ENCODE results near the gene ERFE.

ERFE gene

DNA sequence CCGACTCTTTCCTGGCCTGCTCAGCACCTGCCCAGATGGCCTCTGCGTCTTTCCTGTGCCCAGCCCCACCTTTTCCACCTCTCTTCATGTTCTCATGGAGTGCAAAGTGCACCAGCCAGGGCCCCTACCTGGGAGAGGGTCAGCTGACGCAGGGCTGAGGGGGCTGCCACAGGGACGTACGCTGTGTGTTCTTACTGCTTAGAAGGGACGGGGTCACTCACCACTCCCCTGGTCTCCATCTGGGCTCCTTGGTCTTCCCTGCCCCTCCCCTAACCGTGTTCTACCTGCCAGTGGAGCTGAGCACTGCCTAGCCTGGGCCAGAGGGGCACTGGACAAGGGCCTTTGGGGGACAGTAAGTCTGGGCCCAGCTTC, 8.6 kb downstream of the ERFE start:
- Histone ChIP-seq H4K20me1 (ENCODE audit: insufficient read depth, low read length) (no peaks in the 10 kb centered on the region), H3K4me2 (ENCODE audit: low read length) (no peak overlapping the region), H3K79me2 (ENCODE audit: insufficient read depth, low read length) (no peaks in the 10 kb centered on the region), H3K27ac (ENCODE audit: low read depth, low read length, poor library complexity, severe bottlenecking) (no peak overlapping the region), H3F3A (ENCODE audit: insufficient read depth, low read length) (no peaks in the 10 kb centered on the region), H3K4me1 (ENCODE audit: insufficient read depth, low read length, severe bottlenecking) (no peaks in the 10 kb centered on the region), H3K9me2 (ENCODE audit: low read depth, low read length) (no peaks in the 10 kb centered on the region), H3K9me3 (ENCODE audit: low read length) (no peaks in the 10 kb centered on the region), H3K36me3 (ENCODE audit: insufficient read depth, low read length) (peaks cover 34% of the 10 kb centered on the region), H3K9ac (ENCODE audit: low read length) (no peak overlapping the region), H3K4me3 (ENCODE audit: low read depth, low read length, poor library complexity, severe bottlenecking) (no peak overlapping the region), H2AFZ (ENCODE audit: low read length) (no peak overlapping the region), H3K27me3 (ENCODE audit: insufficient read depth, low read length) (no peaks in the 10 kb centered on the region)
- TF ChIP-seq, protein P1, sequence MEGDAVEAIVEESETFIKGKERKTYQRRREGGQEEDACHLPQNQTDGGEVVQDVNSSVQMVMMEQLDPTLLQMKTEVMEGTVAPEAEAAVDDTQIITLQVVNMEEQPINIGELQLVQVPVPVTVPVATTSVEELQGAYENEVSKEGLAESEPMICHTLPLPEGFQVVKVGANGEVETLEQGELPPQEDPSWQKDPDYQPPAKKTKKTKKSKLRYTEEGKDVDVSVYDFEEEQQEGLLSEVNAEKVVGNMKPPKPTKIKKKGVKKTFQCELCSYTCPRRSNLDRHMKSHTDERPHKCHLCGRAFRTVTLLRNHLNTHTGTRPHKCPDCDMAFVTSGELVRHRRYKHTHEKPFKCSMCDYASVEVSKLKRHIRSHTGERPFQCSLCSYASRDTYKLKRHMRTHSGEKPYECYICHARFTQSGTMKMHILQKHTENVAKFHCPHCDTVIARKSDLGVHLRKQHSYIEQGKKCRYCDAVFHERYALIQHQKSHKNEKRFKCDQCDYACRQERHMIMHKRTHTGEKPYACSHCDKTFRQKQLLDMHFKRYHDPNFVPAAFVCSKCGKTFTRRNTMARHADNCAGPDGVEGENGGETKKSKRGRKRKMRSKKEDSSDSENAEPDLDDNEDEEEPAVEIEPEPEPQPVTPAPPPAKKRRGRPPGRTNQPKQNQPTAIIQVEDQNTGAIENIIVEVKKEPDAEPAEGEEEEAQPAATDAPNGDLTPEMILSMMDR (IDR thresholded peaks at IDR 0.05; ENCODE audit: low read length), result no peak
- TF ChIP-seq EZH2 (IDR thresholded peaks at IDR 0.05; ENCODE audit: borderline replicate concordance, low read length), result no peak

GRCh38 chr2:238167761-238168160, 9.0 kb downstream of the ERFE start:
- Histone ChIP-seq H3K27ac (ENCODE audit: low read depth, low read length, poor library complexity, severe bottlenecking) (no peak overlapping the region), H3K4me1 (ENCODE audit: insufficient read depth, low read length, severe bottlenecking) (no peaks in the 10 kb centered on the region), H3F3A (ENCODE audit: insufficient read depth, low read length) (no peaks in the 10 kb centered on the region), H3K9me2 (ENCODE audit: low read depth, low read length) (no peaks in the 10 kb centered on the region), H3K9me3 (ENCODE audit: low read length) (no peaks in the 10 kb centered on the region), H3K4me2 (ENCODE audit: low read length) (no peak overlapping the region), H2AFZ (ENCODE audit: low read length) (no peak overlapping the region), H4K20me1 (ENCODE audit: insufficient read depth, low read length) (no peaks in the 10 kb centered on the region), H3K36me3 (ENCODE audit: insufficient read depth, low read length) (peaks cover 38% of the 10 kb centered on the region), H3K9ac (ENCODE audit: low read length) (no peak overlapping the region), H3K79me2 (ENCODE audit: insufficient read depth, low read length) (no peaks in the 10 kb centered on the region), H3K27me3 (ENCODE audit: insufficient read depth, low read length) (no peaks in the 10 kb centered on the region), H3K4me3 (ENCODE audit: low read depth, low read length, poor library complexity, severe bottlenecking) (no peak overlapping the region)
- TF ChIP-seq, protein P1 (IDR thresholded peaks at IDR 0.05; ENCODE audit: low read length), result no peak
- TF ChIP-seq EZH2 (IDR thresholded peaks at IDR 0.05; ENCODE audit: borderline replicate concordance, low read length), result no peak

- Histone ChIP-seq H4K20me1 (ENCODE audit: insufficient read depth, low read length) (no peaks in the 10 kb centered on the region), H3K9me2 (ENCODE audit: low read depth, low read length) (no peaks in the 10 kb centered on the region), H3K4me1 (ENCODE audit: insufficient read depth, low read length, severe bottlenecking) (no peaks in the 10 kb centered on the region), H3K36me3 (ENCODE audit: insufficient read depth, low read length) (peaks cover 45% of the 10 kb centered on the region), H3K9ac (ENCODE audit: low read length) (no peak overlapping the region), H3K4me2 (ENCODE audit: low read length) (no peak overlapping the region), H3K27ac (ENCODE audit: low read depth, low read length, poor library complexity, severe bottlenecking) (no peak overlapping the region), H3K79me2 (ENCODE audit: insufficient read depth, low read length) (no peaks in the 10 kb centered on the region), H3K9me3 (ENCODE audit: low read length) (no peaks in the 10 kb centered on the region), H2AFZ (ENCODE audit: low read length) (no peak overlapping the region), H3F3A (ENCODE audit: insufficient read depth, low read length) (no peaks in the 10 kb centered on the region), H3K4me3 (ENCODE audit: low read depth, low read length, poor library complexity, severe bottlenecking) (no peak overlapping the region), H3K27me3 (ENCODE audit: insufficient read depth, low read length) (no peaks in the 10 kb centered on the region)
- TF ChIP-seq EZH2 (IDR thresholded peaks at IDR 0.05; ENCODE audit: borderline replicate concordance, low read length), result no peak
- TF ChIP-seq, protein P1 (IDR thresholded peaks at IDR 0.05; ENCODE audit: low read length), result no peak
These were observed 9.7 kb downstream of the ERFE start for GRCh38 chr2:238168196-238169047.
